NT2/D1 (cell line): Measurements from ENCODE around the gene EP400.

Experiments used
- YY1 ChIP-seq: IDR thresholded peaks from 2 replicates; pipeline ENCODE4 v1.6.1; 2011; ENCODE audit not compliant: insufficient read length, insufficient read depth
- ZNF274 ChIP-seq: IDR thresholded peaks from 2 replicates; pipeline ENCODE4 v1.6.1; 2011; ENCODE audit warnings: mild to moderate bottlenecking, low read depth, low read length

DNA sequence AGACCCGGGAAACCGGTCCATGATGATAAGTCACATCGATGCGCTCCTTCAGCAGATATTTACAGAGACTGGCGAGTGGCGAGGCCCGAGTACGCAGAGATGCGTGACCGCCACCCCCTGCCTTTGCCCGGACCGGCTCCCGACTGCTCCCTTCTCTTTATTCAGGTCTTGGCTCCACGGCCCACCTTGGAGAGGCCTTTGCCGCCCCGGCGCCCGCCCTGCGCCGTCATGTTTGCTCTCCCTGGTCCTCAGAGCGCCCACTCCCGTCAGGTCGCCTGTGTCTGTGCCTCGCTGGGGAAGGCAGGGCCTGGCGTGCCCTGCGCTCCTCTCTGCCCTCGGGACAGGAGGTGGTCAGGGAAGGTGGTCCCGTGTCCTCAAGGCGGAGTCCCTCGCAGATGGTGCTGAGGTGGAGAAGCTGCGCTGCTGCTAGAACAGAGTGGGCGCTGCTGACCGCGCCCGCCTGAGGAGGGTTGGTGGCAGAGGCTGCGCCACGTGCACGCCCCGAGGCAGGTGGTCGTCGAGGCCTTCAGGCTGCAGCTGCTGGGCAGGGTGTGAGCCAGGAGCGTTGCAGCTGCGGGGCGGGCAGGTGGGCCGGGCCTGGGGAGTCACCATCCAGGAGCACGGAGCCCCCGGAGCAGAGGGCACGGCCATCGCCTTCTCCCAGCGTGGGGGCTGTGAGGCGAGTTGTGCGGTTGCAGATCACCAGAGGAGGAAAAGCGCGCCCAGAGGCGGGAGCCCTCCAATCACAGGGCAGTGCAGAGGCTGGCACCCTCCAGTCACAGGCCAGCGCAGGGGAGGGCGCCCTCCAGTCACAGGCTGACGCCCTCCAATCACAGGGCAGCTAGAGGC, 167.2 kb downstream of the EP400 start:
- no peak for TF ChIP-seq ZNF274
- TF ChIP-seq YY1 = no peak
